Endothelial cell (in vitro differentiated cells): Measurements from ENCODE around the gene SORBS1. TPM values are rescaled to one million over a fixed set of nuclear protein-coding genes. Genes with fewer than 3 reads are reported as not detected.

ENCODE experiments used
- DNase-seq: peaks from one replicate; pipeline ENCODE4 v3.0.0; 2021; ENCODE audit warnings: low spot score
- H3K27ac Mint-ChIP-seq: one replicate; pipeline ENCODE4 v1.8.0; 2021; ENCODE audit warnings: mixed read lengths, inconsistent platforms; ENCODE audit not compliant: unreplicated experiment
- H3K27me3 Mint-ChIP-seq: one replicate; pipeline ENCODE4 v1.8.0; 2021; ENCODE audit warnings: mild to moderate bottlenecking, moderate library complexity, mixed read lengths, inconsistent platforms; ENCODE audit not compliant: unreplicated experiment
- H3K36me3 Mint-ChIP-seq: one replicate; pipeline ENCODE4 v1.8.0; 2021; ENCODE audit warnings: mild to moderate bottlenecking, low read depth, mixed read lengths, inconsistent platforms; ENCODE audit not compliant: unreplicated experiment
- H3K4me1 Mint-ChIP-seq: one replicate; pipeline ENCODE4 v1.8.0; 2021; ENCODE audit warnings: mild to moderate bottlenecking, mixed read lengths, inconsistent platforms; ENCODE audit not compliant: unreplicated experiment
- H3K4me3 Mint-ChIP-seq: one replicate; pipeline ENCODE4 v1.8.0; 2021; ENCODE audit warnings: mild to moderate bottlenecking, mixed read lengths, inconsistent platforms; ENCODE audit not compliant: unreplicated experiment
- H3K9me3 Mint-ChIP-seq: one replicate; pipeline ENCODE4 v1.8.0; 2021; ENCODE audit warnings: mixed read lengths, inconsistent platforms; ENCODE audit not compliant: unreplicated experiment
- CTCF ChIP-seq: fragments of 200-600 bp; sonication (generic); IDR thresholded peaks from one replicate; pipeline ENCODE4 v1.5.0; 2021; ENCODE audit warnings: antibody characterized with exemption; ENCODE audit not compliant: unreplicated experiment
- total RNA-seq: library from RNA; stranded (reverse); fragmentation: NEBNext Ultra II Directional; extraction: Animal tissue kit (Norgen Biotek cat#: 25700); gene quantifications from one replicate; pipeline ENCODE4 v1.2.1, GENCODE V29; 2021; ENCODE audit not compliant: unreplicated experiment

Gene SORBS1
- total RNA-seq, 1 donor from 2014 or later = 103 TPM

- Mint-ChIP-seq H3K36me3 (peaks cover 59% of the 10 kb centered on the region), H3K27me3 (peaks cover 14% of the 10 kb centered on the region), H3K4me3 (no peak overlapping the region), H3K27ac (no peak overlapping the region), H3K9me3 (no peaks in the 10 kb centered on the region), H3K4me1 (peaks cover 62% of the 10 kb centered on the region)
- TF ChIP-seq CTCF = peak; percentile 90
- DNase-seq = peak; percentile 53
Measured at GRCh38 chr10:95430231-95430951, 130.8 kb downstream of the SORBS1 start.

GRCh38 chr10:95429639-95430038 lies 131.5 kb downstream of the SORBS1 start:
- Mint-ChIP-seq H3K9me3 (no peaks in the 10 kb centered on the region), H3K27ac (no peak overlapping the region), H3K27me3 (peaks cover 18% of the 10 kb centered on the region), H3K36me3 (peaks cover 59% of the 10 kb centered on the region), H3K4me1 (peaks cover 55% of the 10 kb centered on the region), H3K4me3 (no peak overlapping the region)
- no peak for DNase-seq
- TF ChIP-seq CTCF = no peak

DNA sequence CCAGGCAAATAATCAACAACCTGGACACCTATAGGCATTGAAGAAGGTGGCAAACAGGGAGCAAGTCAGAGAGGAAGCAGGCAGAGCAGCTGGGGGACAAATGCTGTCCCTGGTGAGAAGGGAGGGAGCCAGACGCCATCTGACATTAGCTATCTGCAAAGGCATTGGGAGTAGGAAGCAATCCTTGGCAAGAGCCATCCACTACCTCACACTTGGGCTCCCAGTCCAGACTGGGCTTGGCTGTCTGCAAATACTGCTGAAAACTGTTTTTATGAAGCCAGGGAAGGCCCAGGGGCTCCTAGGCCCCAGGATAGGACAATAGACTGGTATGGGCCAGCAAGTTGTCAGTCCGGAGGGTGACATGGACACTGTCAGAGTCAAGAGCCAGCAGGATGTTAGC lies 132.5 kb downstream of the SORBS1 start:
- peak overlapping the region; percentile 36 for H3K27ac Mint-ChIP-seq

DNA sequence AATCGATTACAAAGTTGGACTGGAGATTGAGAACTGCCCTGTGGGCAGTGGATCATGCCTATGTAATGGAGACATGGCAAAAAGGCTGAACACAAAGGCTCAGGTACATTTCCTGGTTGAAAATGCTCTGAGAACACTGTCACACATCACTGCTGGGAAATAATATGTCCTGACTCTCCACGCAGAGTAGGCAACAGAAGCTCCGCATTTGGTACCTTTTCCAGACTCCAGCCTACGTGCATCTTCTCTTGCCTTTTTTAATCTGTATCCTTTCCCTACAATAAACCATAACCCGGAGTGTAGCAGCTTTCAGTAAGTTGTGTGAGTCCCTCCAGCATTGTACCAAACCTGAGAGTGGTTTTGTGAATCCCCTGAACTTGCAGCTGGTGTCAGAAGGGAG lies 134.7 kb downstream of the SORBS1 start:
- Mint-ChIP-seq H3K36me3 (peaks cover 51% of the 10 kb centered on the region), H3K9me3 (no peaks in the 10 kb centered on the region), H3K27me3 (peaks cover 7% of the 10 kb centered on the region), H3K4me3 (no peak overlapping the region), H3K27ac (no peak overlapping the region), H3K4me1 (peaks cover 26% of the 10 kb centered on the region)
- DNase-seq = no peak
- TF ChIP-seq CTCF = no peak

More for the DNA sequence above, 132.5 kb downstream of the SORBS1 start:
- H3K27me3 Mint-ChIP-seq = peaks cover 12% of the 10 kb centered on the region
- H3K4me1 Mint-ChIP-seq = peaks cover 45% of the 10 kb centered on the region
- TF ChIP-seq CTCF = no peak
- DNase-seq = no peak
- peak overlapping the region; percentile 8 for H3K4me3 Mint-ChIP-seq
- peaks cover 51% of the 10 kb centered on the region for H3K36me3 Mint-ChIP-seq
- H3K9me3 Mint-ChIP-seq = no peaks in the 10 kb centered on the region
